ENCODE measurements around the gene SWAP70.

GRCh38 chr11:9760193-9760575 is 96.3 kb downstream of the SWAP70 start:
- TF ChIP-seq SMARCC2 (IDR thresholded peaks at IDR 0.05; ENCODE audit: low read depth) (no peak), YY1 (IDR thresholded peaks at IDR 0.05; ENCODE audit: borderline replicate concordance in 1 of 3, control insufficient read depth in 1 of 3, extremely low read depth in 1 of 3, insufficient read depth in 3 of 3, insufficient read length in 1 of 3, insufficient replicate concordance in 2 of 3, low read depth in 1 of 3, low read length in 2 of 3) (no peak), AFF4 (CRISPR knock-in tag; IDR thresholded peaks at IDR 0.05) (no peak)

Data from K562 (cell line).